Prostate gland (tissue), 2 donors: ENCODE measurements around the gene ARHGEF26. TPM values are rescaled to one million over a fixed set of nuclear protein-coding genes. Genes with fewer than 3 reads are reported as not detected.

Experiments used
- DNase-seq: peaks from one replicate; pipeline ENCODE4 v3.0.0-alpha.2; 2019; ENCODE audit warnings: low spot score
- H3K27ac ChIP-seq, 2 donors: fragments of 200-600 bp; sonication (generic); 2 replicates each; pipeline ENCODE4 v1.5.1; 2017 to 2019
- H3K27me3 ChIP-seq: fragments of 200-600 bp; sonication (generic); replicated peaks from 2 replicates; pipeline ENCODE4 v1.5.1; 2019; ENCODE audit not compliant: insufficient read depth
- H3K36me3 ChIP-seq, 2 donors: fragments of 200-600 bp; sonication (generic); 1 replicate in 1 of 2; 2 replicates in 1 of 2; pipeline versions ENCODE4 v1.5.1 to v1.8.1; 2017 to 2019
- H3K4me1 ChIP-seq: fragments of 200-600 bp; sonication (generic); replicated peaks from 2 replicates; pipeline ENCODE4 v1.5.1; 2019
- H3K4me3 ChIP-seq, 2 donors: fragments of 200-600 bp; sonication (generic); 2 replicates each; pipeline ENCODE4 v1.5.1; 2017 to 2019
- H3K9me3 ChIP-seq: fragments of 200-600 bp; sonication (generic); 2 replicates; pipeline ENCODE4 v1.5.1; 2017
- POLR2A ChIP-seq: fragments of 450-650 bp; IDR thresholded peaks from one replicate; pipeline ENCODE4 v1.6.1; 2016; ENCODE audit warnings: antibody characterized with exemption, mild to moderate bottlenecking
- POLR2AphosphoS5 ChIP-seq: sonication (generic); formaldehyde crosslinking; IDR thresholded peaks from one replicate; pipeline ENCODE4 v1.6.1; 2017; ENCODE audit warnings: antibody characterized with exemption
- WGBS: methylation state at CpG from one replicate; pipeline ENCODE4 v1.1.5; 2018; 5-methylcytosine and 5-hydroxymethylcytosine counted together
- intact Hi-C: fragments of 100-400 bp; cut with DNase I; formaldehyde crosslinking; loops from one replicate; pipeline ENCODE4 v1.14.2; 2022
- total RNA-seq, 2 donors: library from RNA; depleted of rRNA; stranded (reverse); fragments of >200 nt; gene quantifications; one replicate each; pipeline ENCODE4 v1.1.0, GENCODE V29; 2016
- TF ChIP-seq, protein P1 (sequence below), 4 experiments: fragments of 200-600 bp in 2 of 4; fragments of 450-650 bp in 2 of 4; sonication (generic) in 2 of 4; IDR thresholded peaks; 1 replicate in 3 of 4; 2 replicates in 1 of 4; pipeline ENCODE4 v1.5.1; 2016 to 2019; ENCODE audit warnings: antibody characterized with exemption in 4 of 4, mild to moderate bottlenecking in 2 of 4, moderate library complexity in 2 of 4

The ARHGEF26 gene
- total RNA-seq, 2 donors from 2014 or later, result 15.4 to 26.8 TPM

DNA sequence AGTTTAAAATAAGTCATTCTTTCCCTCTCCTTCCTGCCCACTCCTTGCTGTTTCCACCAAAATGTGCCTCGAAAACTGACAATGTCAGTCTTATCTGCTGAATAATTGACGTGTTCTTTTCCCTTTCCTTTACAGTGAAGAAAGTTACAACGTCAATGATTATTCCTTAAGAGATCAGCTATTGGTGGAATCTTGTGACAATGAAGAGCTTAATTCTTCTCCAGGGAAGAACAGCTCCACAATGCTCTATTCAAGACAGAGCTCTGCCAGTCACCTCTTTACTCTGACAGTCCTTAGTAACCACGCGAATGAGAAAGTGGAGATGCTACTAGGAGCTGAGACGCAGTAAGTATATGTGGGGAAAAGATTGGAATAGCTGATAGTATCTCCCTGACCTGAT lies 119.0 kb downstream of the ARHGEF26 start:
- Histone ChIP-seq H3K4me3 (no peak overlapping the region), H3K27me3 (no peaks in the 10 kb centered on the region), H3K36me3 (no peaks in the 10 kb centered on the region), H3K4me1 (no peaks in the 10 kb centered on the region), H3K27ac (no peak overlapping the region), H3K9me3 (no peaks in the 10 kb centered on the region)
- intact Hi-C loops, result no loop called here
- TF ChIP-seq, protein P1, sequence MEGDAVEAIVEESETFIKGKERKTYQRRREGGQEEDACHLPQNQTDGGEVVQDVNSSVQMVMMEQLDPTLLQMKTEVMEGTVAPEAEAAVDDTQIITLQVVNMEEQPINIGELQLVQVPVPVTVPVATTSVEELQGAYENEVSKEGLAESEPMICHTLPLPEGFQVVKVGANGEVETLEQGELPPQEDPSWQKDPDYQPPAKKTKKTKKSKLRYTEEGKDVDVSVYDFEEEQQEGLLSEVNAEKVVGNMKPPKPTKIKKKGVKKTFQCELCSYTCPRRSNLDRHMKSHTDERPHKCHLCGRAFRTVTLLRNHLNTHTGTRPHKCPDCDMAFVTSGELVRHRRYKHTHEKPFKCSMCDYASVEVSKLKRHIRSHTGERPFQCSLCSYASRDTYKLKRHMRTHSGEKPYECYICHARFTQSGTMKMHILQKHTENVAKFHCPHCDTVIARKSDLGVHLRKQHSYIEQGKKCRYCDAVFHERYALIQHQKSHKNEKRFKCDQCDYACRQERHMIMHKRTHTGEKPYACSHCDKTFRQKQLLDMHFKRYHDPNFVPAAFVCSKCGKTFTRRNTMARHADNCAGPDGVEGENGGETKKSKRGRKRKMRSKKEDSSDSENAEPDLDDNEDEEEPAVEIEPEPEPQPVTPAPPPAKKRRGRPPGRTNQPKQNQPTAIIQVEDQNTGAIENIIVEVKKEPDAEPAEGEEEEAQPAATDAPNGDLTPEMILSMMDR (IDR thresholded peaks at IDR 0.05), result no peak
- no peak for TF ChIP-seq POLR2A
- TF ChIP-seq POLR2AphosphoS5, result no peak
- DNase-seq, result no peak
- 93% methylated on average over 6 of the region's 6 CpGs for WGBS

DNA sequence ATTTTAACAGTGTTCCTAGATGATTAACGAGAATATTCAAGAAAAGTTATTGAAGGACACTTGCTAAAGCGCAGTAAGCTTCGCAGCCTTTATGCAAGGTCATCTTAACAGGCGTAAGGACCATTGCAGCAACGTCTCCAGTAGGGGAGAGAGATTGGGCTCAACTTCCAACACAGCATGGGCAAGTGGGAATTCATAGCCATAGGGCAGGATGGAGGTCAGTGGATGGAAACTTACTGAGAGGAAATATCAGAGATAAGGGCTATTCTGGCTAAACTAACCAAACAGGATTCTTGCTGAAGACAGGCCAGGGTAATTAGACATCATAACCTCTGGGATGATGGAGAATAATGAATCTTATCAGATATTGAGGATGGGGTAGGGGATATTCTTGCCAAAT lies 120.3 kb downstream of the ARHGEF26 start:
- TF ChIP-seq, protein P1 (IDR thresholded peaks at IDR 0.05), result no peak
- TF ChIP-seq POLR2AphosphoS5, result no peak
- no peak for TF ChIP-seq POLR2A
- 93% methylated on average over 5 of the region's 5 CpGs for WGBS

DNA sequence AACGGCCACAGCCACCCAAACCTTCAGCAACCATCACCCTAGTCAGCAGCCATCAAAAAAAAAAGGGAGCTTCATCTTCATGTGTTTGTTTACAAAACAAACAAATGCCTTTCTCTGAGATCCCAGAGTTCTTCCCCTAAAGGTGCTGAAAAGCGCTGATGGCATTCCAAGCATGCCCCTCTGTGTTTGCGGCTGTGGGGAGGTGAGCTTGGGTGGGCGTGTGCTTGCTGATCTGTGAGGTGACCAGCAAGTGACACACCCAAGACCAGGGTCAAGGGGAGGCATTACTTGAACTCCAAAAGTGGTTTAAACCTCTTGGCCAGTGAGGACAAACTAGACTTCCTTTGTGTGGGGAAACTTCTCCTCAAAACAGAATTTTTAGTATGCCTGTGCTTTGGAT lies 121.6 kb downstream of the ARHGEF26 start:
- WGBS, result 92% methylated on average over 4 of the region's 4 CpGs

More for the DNA sequence above, 120.3 kb downstream of the ARHGEF26 start:
- Histone ChIP-seq H3K4me1 (no peaks in the 10 kb centered on the region), H3K4me3 (no peak overlapping the region), H3K27ac (no peak overlapping the region), H3K9me3 (no peaks in the 10 kb centered on the region), H3K36me3 (no peaks in the 10 kb centered on the region), H3K27me3 (no peaks in the 10 kb centered on the region)
- no peak for DNase-seq
- intact Hi-C loops, result no loop called here

DNA sequence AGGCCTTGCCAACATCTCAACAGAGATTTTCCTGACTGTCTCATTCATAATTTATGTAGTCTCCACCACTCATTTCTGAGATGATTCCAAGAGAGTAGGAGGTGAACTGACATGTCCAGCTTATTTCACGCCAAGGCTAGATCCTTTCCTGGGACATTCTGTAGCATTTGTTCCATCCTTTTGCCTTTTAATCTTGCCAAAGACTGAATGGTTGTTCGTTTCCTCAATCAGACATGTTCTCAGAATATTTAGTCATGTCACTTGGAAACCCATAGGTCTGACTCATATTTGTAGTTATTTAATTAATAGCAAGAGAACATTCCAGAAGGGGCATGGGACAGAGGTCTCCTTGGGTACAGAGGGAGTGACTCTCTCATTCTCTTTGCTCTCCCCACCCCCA lies 122.2 kb downstream of the ARHGEF26 start:
- intact Hi-C loops, result no loop called here
- H3K9me3 ChIP-seq, result no peaks in the 10 kb centered on the region
- DNase-seq, result no peak
- H3K36me3 ChIP-seq, result no peaks in the 10 kb centered on the region
- WGBS, result 17% methylated on average over 2 of the region's 2 CpGs
- H3K27ac ChIP-seq, result peak overlapping the region; percentile 3 to 10
- H3K4me1 ChIP-seq, result no peaks in the 10 kb centered on the region
- peak; percentile 40 for TF ChIP-seq POLR2AphosphoS5
- TF ChIP-seq POLR2A, result no peak
- H3K27me3 ChIP-seq, result no peaks in the 10 kb centered on the region
- H3K4me3 ChIP-seq, result no peak overlapping the region

More for the DNA sequence above, 121.6 kb downstream of the ARHGEF26 start:
- intact Hi-C loops, result no loop called here
- TF ChIP-seq, protein P1 (IDR thresholded peaks at IDR 0.05), result no peak
- no peak for TF ChIP-seq POLR2AphosphoS5
- TF ChIP-seq POLR2A, result no peak
- no peaks in the 10 kb centered on the region for H3K4me1 ChIP-seq
- H3K36me3 ChIP-seq, result no peaks in the 10 kb centered on the region
- no peaks in the 10 kb centered on the region for H3K9me3 ChIP-seq
- H3K4me3 ChIP-seq, result no peak overlapping the region
- no peaks in the 10 kb centered on the region for H3K27me3 ChIP-seq
- peak overlapping the region; percentile 3 to 10 for H3K27ac ChIP-seq
- DNase-seq, result no peak

DNA sequence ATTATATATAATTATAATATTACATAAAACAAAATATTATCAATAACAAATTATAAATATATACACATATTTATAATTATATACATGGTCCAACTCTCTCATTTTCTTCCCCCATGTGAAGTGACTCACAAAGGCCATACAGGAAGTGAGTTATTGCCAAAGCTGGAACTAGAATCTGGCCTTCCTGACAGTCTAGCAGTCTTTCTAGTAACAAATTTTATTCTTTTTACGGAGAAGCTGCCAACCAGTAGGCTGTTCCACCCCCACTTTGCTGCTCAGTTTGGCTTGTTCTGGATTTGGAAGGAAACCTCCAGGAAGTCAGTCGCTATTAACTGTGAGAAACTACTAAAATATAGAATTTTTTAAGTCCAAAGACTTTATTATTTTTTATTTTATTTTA lies 123.5 kb downstream of the ARHGEF26 start:
- no peak overlapping the region for H3K27ac ChIP-seq

More for the DNA sequence above, 123.5 kb downstream of the ARHGEF26 start:
- TF ChIP-seq POLR2A (no peak), POLR2AphosphoS5 (no peak)
- TF ChIP-seq, protein P1 (IDR thresholded peaks at IDR 0.05), result no peak
- DNase-seq, result no peak
- intact Hi-C loops, result no loop called here
- no peaks in the 10 kb centered on the region for H3K4me1 ChIP-seq
- H3K4me3 ChIP-seq, result no peak overlapping the region
- H3K9me3 ChIP-seq, result no peaks in the 10 kb centered on the region
- WGBS, result 79% methylated on average over 2 of the region's 2 CpGs
- H3K36me3 ChIP-seq, result no peaks in the 10 kb centered on the region
- H3K27me3 ChIP-seq, result no peaks in the 10 kb centered on the region
